ENCODE results near the gene DYNC1LI2.

The DYNC1LI2 gene

DNA sequence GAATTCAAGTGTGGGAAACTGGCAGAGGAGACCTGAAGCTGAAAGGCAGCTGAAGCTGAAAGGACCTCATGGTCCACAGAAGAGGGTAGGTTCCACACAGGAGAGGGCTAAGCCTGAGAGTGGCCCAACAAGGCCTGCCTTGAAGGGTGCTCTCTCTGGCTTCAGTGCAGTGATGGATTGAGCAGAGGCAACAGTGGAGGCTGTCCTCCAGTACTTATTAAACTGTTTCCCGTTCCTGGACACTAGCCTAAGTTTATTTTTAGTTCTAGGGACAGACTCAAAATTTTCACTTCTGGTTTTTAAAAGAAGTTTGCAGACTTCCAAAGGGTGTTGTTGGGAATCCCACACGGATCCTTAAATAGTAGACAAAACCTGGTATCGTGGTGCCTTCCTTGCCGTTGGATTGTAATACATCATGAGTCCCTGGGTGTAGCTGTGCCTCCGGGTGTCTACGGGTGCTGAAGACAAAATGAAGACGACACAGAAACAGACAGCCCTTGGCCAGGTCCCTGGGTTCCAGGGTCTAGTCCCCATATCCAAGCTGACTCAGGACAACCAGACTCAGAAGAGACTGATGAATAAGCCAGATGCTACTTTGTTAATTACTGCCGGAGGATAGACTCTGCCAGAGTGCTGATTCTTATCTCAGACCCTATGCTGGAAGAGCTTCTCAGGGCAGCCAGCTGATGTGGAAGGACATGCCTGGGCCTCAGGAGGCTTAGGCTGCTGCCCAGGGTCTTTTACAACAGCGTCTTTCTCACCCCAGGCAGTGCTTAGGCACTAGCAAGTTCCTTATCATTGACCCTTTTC is 47.8 kb downstream of the DYNC1LI2 start:
- no peak for TF ChIP-seq JUND (IDR thresholded peaks at IDR 0.05; ENCODE audit: low read depth)
- in situ Hi-C loops (cut with HindIII; ENCODE audit: low pct_unique_long_range_greater_than_20kb, low sequenced_read_pairs): no loop called here
- DNase-seq (ENCODE audit: low read depth in 1 of 2, low spot score in 1 of 2): no peak

DNA sequence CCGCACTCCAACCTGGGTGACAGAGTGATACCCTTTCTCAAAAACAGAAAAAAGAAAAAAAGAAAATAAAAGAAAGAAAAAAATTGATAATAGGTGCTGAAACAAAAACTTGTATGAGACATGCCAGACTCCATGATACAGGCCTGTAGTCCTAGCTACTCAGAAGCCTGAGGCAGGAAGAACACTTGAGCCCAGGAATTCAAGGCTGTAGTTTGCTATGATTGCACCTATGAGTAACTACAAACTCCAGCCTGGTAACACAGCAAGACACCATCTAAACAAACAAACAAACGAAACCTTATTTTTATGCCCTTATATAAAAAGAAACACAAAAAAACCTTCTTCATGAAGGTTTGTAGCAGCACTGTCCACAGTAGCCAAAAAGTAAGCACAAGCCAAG is 49.9 kb downstream of the DYNC1LI2 start:
- in situ Hi-C loops (cut with HindIII; ENCODE audit: low pct_unique_long_range_greater_than_20kb, low sequenced_read_pairs): no loop called here
- DNase-seq (ENCODE audit: low read depth in 1 of 2, low spot score in 1 of 2): no peak
- TF ChIP-seq JUND (IDR thresholded peaks at IDR 0.05; ENCODE audit: low read depth): no peak

DNA sequence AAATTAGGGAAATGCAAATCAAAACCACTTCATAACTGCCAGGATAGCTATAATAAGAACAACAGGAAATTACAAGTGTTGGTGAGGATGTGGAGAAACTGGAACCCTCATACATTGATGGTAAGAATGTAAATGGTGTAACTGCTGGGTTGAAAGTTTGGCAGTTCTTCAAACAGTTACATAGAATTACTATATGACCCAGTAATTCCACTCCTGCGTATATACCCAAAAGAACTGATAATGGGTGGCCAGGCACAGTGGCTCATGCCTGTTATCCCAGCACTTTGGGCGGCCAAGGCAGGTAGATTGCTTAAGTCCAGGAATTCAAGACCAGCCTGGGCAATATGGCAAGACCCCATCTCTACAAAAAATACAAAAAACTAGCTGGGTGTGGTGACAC is 50.4 kb downstream of the DYNC1LI2 start:
- in situ Hi-C loops (cut with HindIII; ENCODE audit: low pct_unique_long_range_greater_than_20kb, low sequenced_read_pairs): no loop called here
- no peak for DNase-seq (ENCODE audit: low read depth in 1 of 2, low spot score in 1 of 2)
- TF ChIP-seq JUND (IDR thresholded peaks at IDR 0.05; ENCODE audit: low read depth): no peak

DNA sequence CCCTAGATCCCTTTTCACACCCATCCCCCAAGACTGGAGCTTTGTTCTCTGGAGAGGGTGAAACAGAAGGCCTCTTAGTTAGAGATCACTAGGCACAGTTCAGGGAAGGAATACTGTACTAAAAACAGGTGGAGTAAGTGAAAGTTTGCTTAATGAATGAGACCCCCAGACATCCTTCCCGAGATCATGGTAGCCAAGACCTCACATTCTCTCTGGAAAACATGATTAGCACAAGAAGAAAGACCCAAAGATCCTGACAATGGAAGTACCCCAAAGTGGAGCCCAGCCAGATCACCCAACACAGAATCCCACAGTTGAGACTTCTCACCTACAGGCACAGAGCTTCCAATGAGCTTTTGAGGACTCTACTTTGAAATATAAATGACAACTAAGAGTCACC is 51.5 kb downstream of the DYNC1LI2 start:
- no peak for TF ChIP-seq JUND (IDR thresholded peaks at IDR 0.05; ENCODE audit: low read depth)
- in situ Hi-C loops (cut with HindIII; ENCODE audit: low pct_unique_long_range_greater_than_20kb, low sequenced_read_pairs): no loop called here
- DNase-seq (ENCODE audit: low read depth in 1 of 2, low spot score in 1 of 2): no peak

DNA sequence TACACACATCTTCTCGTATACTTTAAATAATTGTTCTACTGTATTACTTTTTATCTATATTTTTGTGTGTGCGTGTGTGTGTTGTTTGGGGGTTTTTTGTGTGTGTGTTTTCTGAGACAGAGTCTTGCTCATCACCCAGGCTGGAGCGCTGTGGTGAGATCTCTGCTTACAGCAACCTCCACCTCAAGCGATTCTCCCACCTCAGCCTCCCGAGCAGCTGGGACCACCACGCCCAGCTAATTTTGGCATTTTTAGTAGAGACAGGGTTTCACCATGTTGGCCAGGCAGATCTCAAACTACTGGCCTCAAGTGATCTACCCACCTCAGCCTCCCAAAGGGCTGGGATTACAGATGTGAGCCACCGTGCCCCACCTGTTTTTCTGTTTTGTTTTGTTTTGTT is 53.4 kb downstream of the DYNC1LI2 start:
- in situ Hi-C loops (cut with HindIII; ENCODE audit: low pct_unique_long_range_greater_than_20kb, low sequenced_read_pairs): no loop called here
- TF ChIP-seq JUND (IDR thresholded peaks at IDR 0.05; ENCODE audit: low read depth): no peak
- no peak for DNase-seq (ENCODE audit: low read depth in 1 of 2, low spot score in 1 of 2)

DNA sequence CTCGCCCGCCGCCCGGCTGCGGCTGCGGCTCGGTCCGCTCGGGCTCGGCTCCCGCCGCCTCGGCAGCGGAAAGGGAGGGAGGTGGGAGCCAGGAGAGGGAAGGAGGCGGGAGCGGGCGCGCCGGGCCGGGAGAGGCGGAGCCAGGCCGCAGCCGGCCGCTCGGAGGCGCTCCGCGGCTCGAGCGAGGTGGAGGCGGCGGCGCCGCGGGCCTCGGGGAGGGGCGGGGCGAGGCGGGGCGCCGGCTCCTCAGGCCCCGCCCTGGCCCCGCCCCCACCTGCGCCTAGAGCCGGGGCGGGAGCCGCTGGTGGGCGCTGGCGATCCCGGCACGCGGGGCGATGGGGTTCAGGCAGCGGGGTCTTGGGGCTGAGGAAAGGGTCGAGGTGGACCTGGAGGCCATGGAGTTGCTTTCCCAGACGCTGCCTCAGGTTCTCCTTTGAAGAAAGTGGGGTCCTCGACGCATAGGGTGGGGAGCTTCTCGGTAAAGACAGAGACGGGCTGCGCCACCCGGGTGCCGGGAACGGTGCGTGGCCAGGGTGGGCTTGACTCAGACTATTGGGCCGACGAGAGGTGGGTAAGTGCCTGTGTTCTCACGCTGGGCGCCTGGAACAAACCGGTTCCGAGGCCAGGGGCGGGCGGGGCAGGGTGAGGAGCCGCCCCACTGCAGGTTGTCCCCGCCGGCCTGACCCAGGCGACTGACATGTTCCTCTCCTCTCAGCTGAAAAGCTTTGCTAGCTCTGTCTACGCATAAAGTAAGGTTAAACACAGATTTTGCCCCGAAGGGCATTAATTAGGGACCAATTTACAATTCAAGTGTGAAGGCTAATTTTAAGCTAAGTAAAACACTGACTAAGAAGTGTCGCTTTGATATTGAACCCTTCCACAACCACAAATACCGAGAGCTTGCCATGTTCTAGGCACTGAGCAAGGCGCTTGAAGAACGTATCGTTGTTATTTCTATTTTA is 54.5 kb downstream of the DYNC1LI2 start, which contains the start of gene CMTM4:
Gene CMTM4, minus strand, starts transcription at position 75 of the 962 bp plus-strand sequence. CDS start 218 bp downstream, outside the sequence.
- TF ChIP-seq JUND (IDR thresholded peaks at IDR 0.05; ENCODE audit: low read depth): no peak
- in situ Hi-C loops (cut with HindIII; ENCODE audit: low pct_unique_long_range_greater_than_20kb, low sequenced_read_pairs): no loop called here
- peak; percentile 79 to 90 for DNase-seq (ENCODE audit: low read depth in 1 of 2, low spot score in 1 of 2)

DNA sequence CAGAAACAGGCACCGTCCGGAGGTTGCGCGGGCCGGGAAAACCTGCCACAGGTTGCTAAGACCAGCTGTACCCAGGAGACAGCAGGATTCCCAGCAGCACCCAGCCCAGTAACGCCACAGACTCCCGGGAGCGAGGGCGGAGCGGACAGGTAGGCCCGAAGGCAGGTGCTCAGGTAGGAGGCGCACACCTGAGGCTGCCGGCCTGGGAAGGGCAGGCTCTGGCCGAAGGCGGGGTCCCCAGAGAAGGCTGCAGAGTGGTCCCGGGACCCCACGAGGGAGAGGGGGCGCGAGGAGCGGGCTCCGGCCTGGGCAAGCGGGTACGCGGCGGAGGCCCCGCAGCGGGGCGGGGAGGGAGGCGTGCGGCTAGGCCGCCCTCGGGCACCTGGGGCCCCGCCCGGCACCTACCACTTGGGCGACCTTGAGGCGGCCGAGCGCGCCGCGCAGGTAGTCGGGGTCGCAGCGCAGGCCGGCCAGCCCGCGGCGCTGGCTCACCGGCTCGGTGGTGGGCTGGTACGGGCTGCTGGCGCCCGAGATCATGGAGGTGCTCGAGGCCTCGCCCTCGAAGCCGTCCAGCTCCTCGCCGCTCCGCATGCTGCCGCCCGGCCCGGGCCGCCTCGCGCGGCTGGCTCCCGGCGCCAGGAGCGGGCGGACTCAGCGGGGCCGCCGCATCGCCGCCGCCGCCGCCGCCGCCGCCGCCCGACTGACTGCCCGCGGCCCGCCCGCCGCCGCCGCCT is 55.3 kb downstream of the DYNC1LI2 start:
- DNase-seq (ENCODE audit: low read depth in 1 of 2, low spot score in 1 of 2): peak; percentile 39 to 59
- in situ Hi-C loops (cut with HindIII; ENCODE audit: low pct_unique_long_range_greater_than_20kb, low sequenced_read_pairs): no loop called here
- no peak for TF ChIP-seq JUND (IDR thresholded peaks at IDR 0.05; ENCODE audit: low read depth)

DNA sequence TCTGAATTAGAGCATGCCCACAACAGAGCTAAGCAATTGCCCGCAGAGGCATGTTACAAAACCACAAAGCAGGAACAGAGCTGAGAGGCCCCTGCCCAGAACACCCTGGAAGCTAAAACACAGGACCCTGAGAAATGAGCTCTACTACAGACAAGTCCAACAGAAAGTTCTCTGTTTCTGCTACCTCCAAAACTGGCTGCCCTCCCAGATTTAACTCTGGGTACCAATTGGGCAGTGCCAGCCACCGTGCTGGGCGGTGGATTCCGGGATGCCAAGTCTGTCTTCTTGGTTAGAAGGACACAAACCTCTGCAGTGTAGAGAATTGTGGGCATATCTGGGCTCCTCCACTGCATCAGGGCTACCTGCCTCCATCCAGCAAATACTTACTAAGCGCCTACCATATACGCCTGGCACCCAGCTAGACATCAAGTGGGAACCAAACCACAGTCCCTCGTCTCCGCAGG is 55.9 kb downstream of the DYNC1LI2 start:
- no peak for TF ChIP-seq JUND (IDR thresholded peaks at IDR 0.05; ENCODE audit: low read depth)
- no peak for DNase-seq (ENCODE audit: low read depth in 1 of 2, low spot score in 1 of 2)
- in situ Hi-C loops (cut with HindIII; ENCODE audit: low pct_unique_long_range_greater_than_20kb, low sequenced_read_pairs): no loop called here

DNA sequence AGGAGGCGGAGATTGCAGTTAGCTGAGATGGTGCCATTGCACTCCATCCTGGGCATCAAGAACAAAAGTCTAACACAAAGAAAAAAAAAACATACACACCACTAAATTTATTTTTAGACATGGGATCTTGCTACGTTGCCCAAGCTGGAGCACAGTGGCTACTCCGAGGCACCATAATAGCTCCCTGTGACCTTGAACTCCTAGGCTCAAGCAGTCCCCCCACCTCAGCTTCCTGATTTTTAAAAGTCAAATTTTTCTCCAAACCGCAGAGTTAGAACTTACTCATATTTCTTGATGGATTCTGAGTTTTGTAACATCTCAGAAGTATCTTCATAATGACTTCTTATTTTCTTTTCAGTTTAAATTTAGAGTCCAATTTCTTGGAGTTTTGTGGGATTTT is 58.3 kb downstream of the DYNC1LI2 start:
- in situ Hi-C loops (cut with HindIII; ENCODE audit: low pct_unique_long_range_greater_than_20kb, low sequenced_read_pairs): no loop called here
- no peak for DNase-seq (ENCODE audit: low read depth in 1 of 2, low spot score in 1 of 2)
- no peak for TF ChIP-seq JUND (IDR thresholded peaks at IDR 0.05; ENCODE audit: low read depth)

DNA sequence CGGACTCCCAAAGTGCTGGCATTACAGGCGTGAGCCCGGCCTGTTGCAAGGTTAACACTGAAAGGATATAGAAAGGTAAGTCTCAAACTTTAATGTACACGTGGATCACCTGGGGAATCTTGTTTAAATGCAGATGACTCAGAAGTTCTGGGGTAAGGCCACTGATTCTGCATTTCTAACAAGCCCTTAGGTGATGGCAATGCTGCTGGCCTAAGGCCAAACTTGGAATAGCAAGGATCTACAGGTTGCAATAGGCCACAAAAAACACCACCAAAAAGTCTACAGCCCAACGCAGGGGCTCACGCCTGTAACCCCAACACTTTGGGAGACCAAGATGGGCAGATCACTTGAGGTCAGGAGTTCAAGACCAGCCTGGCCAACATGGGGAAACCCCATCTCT is 59.1 kb downstream of the DYNC1LI2 start:
- in situ Hi-C loops (cut with HindIII; ENCODE audit: low pct_unique_long_range_greater_than_20kb, low sequenced_read_pairs): no loop called here
- DNase-seq (ENCODE audit: low read depth in 1 of 2, low spot score in 1 of 2): no peak
- TF ChIP-seq JUND (IDR thresholded peaks at IDR 0.05; ENCODE audit: low read depth): no peak

DNA sequence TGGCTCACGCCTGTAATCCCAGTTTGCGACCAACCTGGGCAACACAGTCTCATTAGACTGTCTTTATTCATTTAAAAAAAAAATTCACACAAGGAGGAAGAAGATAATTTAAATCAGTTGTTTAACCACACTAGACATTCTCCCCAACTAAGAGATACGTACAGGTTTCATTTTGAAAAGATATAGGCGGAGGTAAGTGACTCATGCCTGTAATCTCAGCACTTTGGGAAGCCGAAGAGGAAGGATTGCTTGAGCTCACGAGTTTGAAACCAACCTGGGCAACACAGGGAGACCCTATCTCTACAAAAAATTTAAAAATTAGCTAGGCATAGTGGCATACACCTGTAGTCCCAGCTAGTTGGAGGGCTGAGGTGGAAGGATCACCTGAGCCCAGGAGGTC is 60.2 kb downstream of the DYNC1LI2 start:
- in situ Hi-C loops (cut with HindIII; ENCODE audit: low pct_unique_long_range_greater_than_20kb, low sequenced_read_pairs): no loop called here
- TF ChIP-seq JUND (IDR thresholded peaks at IDR 0.05; ENCODE audit: low read depth): no peak
- DNase-seq (ENCODE audit: low read depth in 1 of 2, low spot score in 1 of 2): no peak

DNA sequence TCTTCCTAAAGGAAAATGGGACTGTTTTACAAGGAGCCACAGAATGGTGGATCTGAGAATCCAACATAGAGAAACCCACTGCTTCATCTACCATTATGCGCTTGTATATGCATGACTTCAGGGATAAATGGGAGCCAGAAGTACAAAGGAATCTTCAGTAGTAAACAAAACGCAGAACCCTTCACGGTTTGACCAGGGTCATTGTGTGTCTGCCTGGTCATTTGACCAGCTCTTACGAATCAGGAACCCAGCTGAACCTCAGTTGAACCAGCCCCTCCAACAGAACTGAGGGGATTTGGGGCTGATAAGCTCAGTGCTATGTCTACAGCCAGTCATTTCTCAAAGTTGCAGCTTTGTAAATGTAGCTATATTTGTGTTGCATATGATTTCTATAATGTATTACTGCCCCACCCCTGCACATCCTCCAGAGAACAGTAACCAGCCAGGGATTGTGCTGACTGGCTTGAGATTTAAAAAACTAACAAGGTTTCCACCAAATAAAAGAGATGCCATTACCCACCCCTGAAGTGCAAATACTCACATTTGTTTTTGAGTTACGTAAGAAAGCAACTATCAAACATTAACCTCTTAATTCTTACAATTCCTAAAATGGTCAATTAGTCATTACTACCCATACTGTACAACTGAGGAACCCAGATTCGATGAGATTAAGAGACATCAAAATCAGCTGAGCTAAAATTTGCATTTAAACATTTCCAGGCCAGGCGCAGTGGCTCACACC is 61.1 kb downstream of the DYNC1LI2 start:
- no peak for TF ChIP-seq JUND (IDR thresholded peaks at IDR 0.05; ENCODE audit: low read depth)
- in situ Hi-C loops (cut with HindIII; ENCODE audit: low pct_unique_long_range_greater_than_20kb, low sequenced_read_pairs): no loop called here
- no peak for DNase-seq (ENCODE audit: low read depth in 1 of 2, low spot score in 1 of 2)

All from T47D (cell line).